Lower lobe of right lung (tissue), 2 donors: ENCODE data around the gene UBE2M. TPM values are rescaled to one million over a fixed set of nuclear protein-coding genes. Genes with fewer than 3 reads are reported as not detected.

Experiments used
- ATAC-seq, 2 donors: fragments of 200-7000 bp; cut with Tn5 transposase; one replicate each; pipeline ENCODE4 v1.9.1; 2020 to 2022; ENCODE audit warnings: mild to moderate bottlenecking in 2 of 2, moderate library complexity in 2 of 2
- DNase-seq: peaks from one replicate; pipeline ENCODE4 v3.0.0-alpha.2; 2020
- H3K27ac ChIP-seq: fragments of 200-600 bp; one replicate; pipeline ENCODE4 v1.8.0; 2022
- H3K27me3 ChIP-seq: fragments of 200-600 bp; one replicate; pipeline ENCODE4 v1.8.0; 2022; ENCODE audit warnings: low read depth
- H3K36me3 ChIP-seq: fragments of 200-600 bp; one replicate; pipeline ENCODE4 v1.8.0; 2022; ENCODE audit warnings: mild to moderate bottlenecking
- H3K4me1 ChIP-seq: fragments of 200-600 bp; one replicate; pipeline ENCODE4 v1.8.0; 2022
- H3K4me3 ChIP-seq: fragments of 200-600 bp; one replicate; pipeline ENCODE4 v1.8.0; 2022; ENCODE audit warnings: mild to moderate bottlenecking
- H3K9me3 ChIP-seq: fragments of 200-600 bp; one replicate; pipeline ENCODE4 v1.8.0; 2022
- CTCF ChIP-seq: fragments of 200-600 bp; IDR thresholded peaks from one replicate; pipeline ENCODE4 v1.8.0; 2022; ENCODE audit warnings: antibody characterized with exemption, mild to moderate bottlenecking
- intact Hi-C: fragments of 100-400 bp; cut with DNase I; formaldehyde crosslinking; loops from one replicate; pipeline ENCODE4 v1.11.0; 2022
- total RNA-seq: library from RNA; stranded (reverse); fragmentation: NEBNext Ultra II Directional; extraction: Animal tissue kit (Norgen Biotek cat#: 25700); gene quantifications from one replicate; pipeline ENCODE4 v1.2.1, GENCODE V29; 2021
- donor health status: DM: no; HTN: yes; CAD: no; lungs with severe emphysema.

Gene UBE2M
- total RNA-seq, 1 donor from 2014 or later, result 50.4 TPM

DNA sequence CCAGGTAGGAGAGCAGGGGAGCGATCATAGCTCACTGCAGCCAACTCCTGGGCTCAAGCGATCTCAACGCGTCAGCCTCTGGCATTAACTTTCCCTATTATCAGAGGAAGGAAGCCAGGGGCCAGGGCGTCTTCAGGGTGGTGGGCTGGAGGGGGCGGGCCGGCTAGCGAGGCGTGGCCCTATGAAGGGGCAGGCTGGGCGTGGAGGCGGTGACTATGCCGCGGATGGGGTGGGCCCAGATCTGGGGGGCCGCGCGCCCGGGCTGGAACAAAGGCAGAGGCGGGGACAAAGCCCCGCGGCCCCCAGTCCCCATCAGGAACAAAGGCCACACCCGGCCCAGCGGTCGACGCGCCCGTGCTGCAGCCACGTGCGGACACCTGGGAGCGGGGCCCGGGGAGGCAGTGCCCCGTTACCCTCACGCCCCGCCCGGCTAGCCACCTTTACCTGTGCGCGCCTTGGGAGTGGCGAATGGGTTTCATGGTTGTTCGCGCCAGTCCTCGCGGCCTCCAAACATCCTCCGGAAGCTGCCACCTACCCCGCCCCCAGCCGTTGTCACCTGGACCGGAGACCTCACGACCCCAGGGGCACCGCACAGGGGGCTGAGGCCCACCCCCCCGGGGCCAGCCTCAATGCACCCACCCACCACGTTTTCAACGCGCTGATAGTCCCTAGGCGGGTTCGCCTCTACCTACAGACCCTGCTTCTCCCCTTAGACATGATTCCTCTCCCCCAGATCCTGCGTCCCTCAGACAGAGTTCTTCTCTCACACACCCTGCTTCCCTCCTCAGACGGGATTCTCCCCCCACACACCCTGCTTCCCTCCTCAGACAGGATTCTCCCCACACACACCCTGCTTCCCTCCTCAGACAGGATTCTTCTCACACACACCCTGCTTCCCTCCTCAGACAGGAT is 19.9 kb downstream of the UBE2M start:
- H3K27me3 ChIP-seq, result peaks cover 15% of the 10 kb centered on the region
- H3K4me3 ChIP-seq, result peak overlapping the region; percentile 46
- H3K9me3 ChIP-seq, result no peaks in the 10 kb centered on the region
- TF ChIP-seq CTCF, result no peak
- peaks cover 17% of the 10 kb centered on the region for H3K4me1 ChIP-seq
- intact Hi-C loops, result no loop called here
- peak; percentile 60 for DNase-seq
- peak; percentile 82 to 86 for ATAC-seq
- no peaks in the 10 kb centered on the region for H3K36me3 ChIP-seq
- peak overlapping the region; percentile 58 for H3K27ac ChIP-seq

DNA sequence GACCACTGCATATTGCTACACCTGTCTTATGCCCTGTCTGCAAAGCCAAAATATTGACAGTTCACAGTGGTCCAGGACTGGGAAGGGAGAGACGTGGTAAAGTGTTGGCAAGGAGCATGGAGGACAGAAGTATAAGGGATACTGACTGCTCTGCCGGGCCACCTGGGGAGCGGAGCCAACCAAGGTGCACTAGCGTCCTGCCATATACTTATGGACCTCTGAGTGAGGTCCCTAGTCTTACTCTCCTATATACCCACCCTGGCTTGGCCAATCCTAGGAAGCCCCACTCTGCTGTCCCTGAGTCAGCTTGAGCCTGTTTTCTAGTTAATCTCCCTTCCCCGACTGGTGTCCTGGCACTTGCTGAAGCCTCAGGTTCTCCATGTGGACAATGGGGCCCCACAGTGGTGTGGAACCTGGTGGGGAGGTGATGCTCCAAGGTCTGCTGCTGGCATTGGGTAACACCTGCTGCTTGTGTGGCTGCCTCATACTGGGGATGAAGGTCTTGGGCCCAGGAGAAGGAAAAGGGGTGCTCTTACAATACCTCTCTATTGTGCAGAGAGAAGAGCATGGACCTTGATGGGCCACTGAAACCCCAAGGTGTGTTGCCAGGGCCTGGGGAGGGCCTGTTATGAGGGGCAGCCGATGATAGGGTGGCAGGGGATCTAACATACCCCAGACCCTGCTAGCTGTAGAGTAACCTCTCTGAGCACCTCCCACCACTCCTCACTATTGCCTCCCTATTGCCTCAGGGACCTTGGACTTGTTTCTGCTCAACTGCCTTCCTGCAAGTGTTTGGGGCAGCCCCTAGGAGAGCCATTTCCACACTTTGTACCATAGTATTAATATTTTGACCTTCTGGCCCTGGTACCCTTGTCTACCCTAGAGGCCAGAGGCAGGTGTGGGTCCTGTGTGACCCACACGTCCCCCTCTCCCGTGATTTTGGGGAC is 21.3 kb downstream of the UBE2M start:
- intact Hi-C loops, result no loop called here
- no peak overlapping the region for H3K27ac ChIP-seq
- DNase-seq (no peak), ATAC-seq (peak; percentile 10 to 37)
- H3K4me1 ChIP-seq, result peaks cover 12% of the 10 kb centered on the region
- no peak for TF ChIP-seq CTCF
- peaks cover 15% of the 10 kb centered on the region for H3K27me3 ChIP-seq
- H3K9me3 ChIP-seq, result no peaks in the 10 kb centered on the region
- no peak overlapping the region for H3K4me3 ChIP-seq
- no peaks in the 10 kb centered on the region for H3K36me3 ChIP-seq

DNA sequence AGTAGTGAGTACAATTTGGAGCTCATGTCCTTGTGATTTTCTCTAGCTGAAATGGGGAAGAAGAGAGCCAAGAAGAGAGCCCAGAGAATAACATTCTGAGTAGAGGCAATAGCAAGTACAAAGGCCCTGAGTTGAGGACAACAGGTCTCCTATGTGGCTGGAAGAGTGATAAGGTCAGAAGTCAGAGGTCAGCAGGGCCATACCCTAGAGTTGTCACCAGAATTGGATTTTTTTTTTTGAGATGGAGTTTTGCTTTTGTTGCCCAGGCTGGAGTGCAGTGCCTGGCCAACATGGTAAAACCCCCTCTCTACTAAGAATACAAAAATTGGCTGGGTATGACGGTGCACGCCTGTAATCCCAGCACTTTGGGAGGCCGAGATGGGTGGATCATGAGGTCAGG is 22.6 kb downstream of the UBE2M start:
- no peak for TF ChIP-seq CTCF
- DNase-seq (no peak), ATAC-seq (no peak)
- peaks cover 12% of the 10 kb centered on the region for H3K4me1 ChIP-seq
- no peaks in the 10 kb centered on the region for H3K36me3 ChIP-seq
- no peaks in the 10 kb centered on the region for H3K9me3 ChIP-seq
- intact Hi-C loops, result no loop called here
- H3K4me3 ChIP-seq, result no peak overlapping the region
- H3K27ac ChIP-seq, result no peak overlapping the region
- peaks cover 15% of the 10 kb centered on the region for H3K27me3 ChIP-seq

GRCh38 chr19:58531034-58531840 is 27.2 kb downstream of the UBE2M start:
- no peak overlapping the region for H3K4me3 ChIP-seq
- intact Hi-C loops, result no loop called here
- no peak for ATAC-seq

More at GRCh38 chr19:58531034-58531840, 27.2 kb downstream of the UBE2M start:
- Histone ChIP-seq H3K36me3 (no peaks in the 10 kb centered on the region), H3K27me3 (no peaks in the 10 kb centered on the region), H3K9me3 (no peaks in the 10 kb centered on the region), H3K4me1 (no peaks in the 10 kb centered on the region), H3K27ac (no peak overlapping the region)
- DNase-seq, result no peak
- no peak for TF ChIP-seq CTCF
